Limb (tissue), 2 donors: ENCODE data around the gene MN1.

Experiments
- DNase-seq, 2 donors: peaks; one replicate each; pipeline ENCODE4 v3.0.0-alpha.2; 2016; ENCODE audit errors: extremely low spot score in 2 of 2

Gene MN1

DNA sequence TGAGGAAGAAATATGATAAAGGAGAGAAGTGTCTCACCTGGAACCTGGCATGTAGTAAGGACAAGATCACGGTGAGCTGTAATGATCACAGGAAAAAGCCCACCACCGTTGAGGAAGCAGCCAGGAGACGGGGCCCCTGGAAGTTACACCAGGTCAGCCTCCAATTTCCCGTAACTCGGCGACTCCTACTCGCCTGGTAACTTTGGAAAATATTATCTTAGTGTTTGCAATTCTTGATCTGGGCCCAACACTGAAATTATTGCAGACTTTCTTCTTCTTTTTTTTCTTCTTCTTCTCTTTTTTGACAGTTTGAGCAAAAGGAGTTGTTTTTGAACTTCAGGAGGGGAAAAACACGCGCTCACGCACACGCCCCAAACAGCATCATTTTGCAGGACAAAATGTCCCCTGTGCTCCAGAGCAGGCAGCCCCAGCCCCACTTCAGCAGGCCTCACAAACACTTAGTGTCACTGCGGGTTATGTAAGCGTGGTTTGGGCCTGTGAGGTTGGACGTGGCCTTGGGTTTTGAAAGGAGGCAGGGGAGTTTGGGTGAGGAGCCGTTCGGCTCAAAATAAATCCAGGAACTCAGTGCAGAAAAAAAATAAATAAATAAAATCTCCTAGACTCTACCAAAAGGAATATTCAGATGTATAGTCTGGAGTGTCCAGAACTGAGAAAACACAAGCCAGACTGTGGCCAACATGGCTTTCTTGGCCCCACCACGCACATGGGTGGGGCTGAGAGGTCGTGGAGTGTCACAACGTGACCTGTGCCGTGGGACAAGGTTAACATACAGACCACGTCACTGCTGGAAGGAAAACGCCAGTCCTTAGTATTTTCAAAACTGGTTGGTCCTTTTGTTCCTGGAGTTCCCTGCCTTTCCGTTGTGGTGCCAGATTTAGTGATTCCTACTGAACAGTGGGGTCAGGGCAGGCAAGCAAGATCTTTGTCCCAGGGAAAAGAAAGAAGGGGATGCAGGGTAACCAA, 26.3 kb upstream of the MN1 start:
- no peak for DNase-seq

DNA sequence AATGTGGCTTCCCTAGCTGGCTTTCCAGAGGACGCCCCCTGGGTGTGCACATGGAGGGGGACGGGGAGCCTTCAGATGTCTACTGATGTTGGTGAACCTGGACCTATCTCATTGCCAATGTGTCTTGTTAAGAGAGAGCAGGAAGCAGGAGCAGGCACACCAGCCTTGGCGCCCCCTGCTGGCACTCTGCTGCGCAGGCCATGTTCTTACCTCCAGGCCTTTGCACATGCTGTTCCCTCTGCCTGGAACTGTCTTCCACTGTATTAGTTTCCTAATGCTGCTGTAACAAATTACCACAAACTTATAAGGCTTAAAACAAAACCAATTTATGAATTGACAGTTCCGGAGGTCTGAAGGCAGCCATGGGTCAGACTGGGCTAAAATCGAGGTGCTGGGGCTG, 23.6 kb upstream of the MN1 start:
- no peak for DNase-seq

GRCh38 chr22:27823221-27823620, 21.7 kb upstream of the MN1 start:
- no peak for DNase-seq

DNA sequence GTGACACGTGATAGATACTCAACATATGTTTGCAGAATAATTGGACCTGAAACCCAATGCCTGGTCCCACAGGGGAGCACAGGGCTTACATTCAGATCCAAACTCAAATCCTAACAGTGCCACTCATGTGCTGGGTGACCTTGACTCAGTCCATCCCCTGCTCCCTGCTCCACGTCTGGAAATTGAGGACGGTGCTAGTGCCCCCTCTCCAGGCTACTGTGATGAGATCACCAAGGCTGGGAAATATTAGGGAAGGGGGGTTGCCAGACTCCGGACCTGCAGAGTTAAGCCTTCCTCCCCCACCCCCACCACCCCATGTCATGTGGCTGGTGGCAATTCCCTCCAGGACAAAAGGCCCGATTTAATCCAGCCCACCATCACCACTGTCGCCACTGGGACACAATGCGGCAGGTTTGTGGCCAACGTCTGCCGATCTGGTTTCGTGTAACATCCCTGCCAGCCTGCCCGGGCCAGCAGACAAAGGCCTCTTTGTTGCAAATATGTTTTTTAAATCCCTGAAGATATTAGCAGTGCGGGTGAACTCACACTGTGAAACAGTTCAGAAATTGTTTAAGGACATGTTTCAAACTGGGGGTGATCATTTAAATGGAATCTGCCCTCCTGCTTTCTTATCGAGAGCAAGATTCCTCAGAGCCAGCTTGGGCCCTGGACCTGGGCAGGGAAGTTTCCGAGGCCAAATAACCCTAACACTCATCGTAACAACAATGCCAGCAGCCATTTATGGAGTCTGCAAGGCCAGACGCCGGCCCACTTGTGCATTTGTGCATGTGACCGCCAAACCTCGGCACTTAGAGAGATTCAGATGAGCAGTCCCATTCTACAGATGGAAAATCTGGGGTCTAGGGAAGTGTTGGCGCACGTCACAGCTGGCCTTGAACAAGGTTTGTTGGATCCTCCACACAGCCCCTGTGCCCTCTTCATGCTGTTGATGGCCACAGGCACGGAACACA, 19.6 kb upstream of the MN1 start:
- peak in 1 of 2 donors; percentile 66 for DNase-seq

DNA sequence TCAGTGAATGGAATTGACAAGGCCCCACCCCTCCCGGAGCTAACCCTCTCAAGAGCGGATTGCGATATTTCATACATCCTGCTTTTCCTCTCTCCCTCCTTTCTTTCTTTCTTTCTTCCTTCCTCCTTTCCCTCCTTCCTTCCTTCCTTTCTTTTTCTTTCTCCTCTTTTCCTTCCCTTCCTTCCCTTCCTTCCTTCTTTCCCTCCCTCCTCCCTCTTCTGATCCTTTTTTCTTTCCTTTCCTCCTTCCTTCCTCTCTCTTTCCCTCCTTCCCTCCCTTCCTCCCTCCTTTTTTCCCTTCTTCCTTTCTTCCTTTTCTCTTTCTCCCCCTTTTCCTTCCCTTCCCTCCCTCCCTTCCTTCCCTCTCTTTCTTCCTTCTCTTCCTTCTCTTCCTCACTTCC, 15.0 kb upstream of the MN1 start:
- no peak for DNase-seq

- no peak for DNase-seq
These were observed 14.4 kb upstream of the MN1 start for GRCh38 chr22:27815826-27816530.

- no peak for DNase-seq
These were observed 13.4 kb upstream of the MN1 start for GRCh38 chr22:27814993-27815392.

DNA sequence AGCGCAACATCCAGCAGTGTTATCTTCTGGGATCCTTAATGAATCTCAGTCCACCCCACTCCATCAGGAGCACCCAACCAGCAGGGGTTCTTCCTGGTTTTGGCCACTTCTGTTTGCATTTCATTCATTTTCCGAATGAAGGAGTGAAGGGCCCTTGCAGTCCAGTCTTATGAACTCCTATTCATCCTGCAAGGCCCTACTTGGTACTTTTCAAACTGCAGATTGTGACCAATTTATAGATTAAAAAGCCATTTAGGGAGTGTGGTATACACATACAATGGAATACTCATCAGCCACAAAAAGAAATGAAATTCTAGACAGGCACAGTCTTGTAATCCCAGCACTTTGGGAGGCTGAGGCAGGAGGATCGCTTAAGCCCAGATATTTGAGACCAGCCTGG, 10.2 kb upstream of the MN1 start:
- no peak for DNase-seq

GRCh38 chr22:27810609-27811151, 9.1 kb upstream of the MN1 start:
- DNase-seq = peak; percentile 58 to 77

GRCh38 chr22:27809700-27810608, 8.4 kb upstream of the MN1 start:
- no peak for DNase-seq

GRCh38 chr22:27809226-27809603, 7.7 kb upstream of the MN1 start:
- DNase-seq = peak in 1 of 2 donors; percentile 62

GRCh38 chr22:27808451-27809225, 7.1 kb upstream of the MN1 start:
- no peak for DNase-seq

GRCh38 chr22:27805841-27806240, 4.3 kb upstream of the MN1 start:
- DNase-seq = no peak

DNA sequence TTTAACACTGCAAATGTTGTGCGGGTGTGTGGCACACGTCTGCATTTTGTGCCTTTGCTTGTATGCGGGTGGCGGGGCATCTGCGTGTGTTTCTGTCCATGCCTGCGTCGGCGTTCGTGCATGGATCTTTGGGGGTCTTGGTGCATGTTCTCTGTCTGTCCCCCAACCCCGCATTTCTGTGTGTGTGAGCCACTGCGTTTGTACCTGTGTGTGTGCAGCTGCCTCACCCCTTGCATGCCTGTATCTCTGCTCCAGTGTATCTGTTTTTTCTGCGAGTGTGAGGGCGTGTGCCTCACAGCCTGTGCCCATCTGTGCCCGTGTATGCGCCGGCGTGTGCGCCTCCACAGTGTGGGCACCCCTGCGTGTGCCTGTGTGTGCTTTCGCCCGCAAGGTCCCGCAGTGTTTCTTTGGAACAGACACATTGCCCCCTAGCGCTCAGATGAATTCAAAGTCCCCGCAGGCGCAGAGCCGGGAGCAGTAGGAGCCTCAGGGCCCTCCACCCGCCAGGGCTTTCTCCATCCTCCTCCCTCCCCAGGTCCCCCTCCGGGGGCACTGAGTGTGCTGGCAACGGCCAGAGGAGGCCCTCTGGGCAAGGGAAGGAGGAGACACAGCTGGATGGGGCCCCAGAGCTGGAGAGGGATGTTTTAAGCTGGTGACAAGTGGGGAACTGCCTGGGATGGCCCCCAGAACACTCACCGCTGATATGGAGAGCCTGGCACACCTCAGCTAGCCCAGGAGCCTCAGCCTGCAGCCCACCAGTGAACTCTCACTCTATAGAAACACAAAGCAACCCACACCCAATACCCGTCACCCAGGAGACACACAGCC, 3.1 kb upstream of the MN1 start:
- DNase-seq = peak; percentile 79 to 82

GRCh38 chr22:27803841-27804415, 2.4 kb upstream of the MN1 start:
- no peak for DNase-seq

DNA sequence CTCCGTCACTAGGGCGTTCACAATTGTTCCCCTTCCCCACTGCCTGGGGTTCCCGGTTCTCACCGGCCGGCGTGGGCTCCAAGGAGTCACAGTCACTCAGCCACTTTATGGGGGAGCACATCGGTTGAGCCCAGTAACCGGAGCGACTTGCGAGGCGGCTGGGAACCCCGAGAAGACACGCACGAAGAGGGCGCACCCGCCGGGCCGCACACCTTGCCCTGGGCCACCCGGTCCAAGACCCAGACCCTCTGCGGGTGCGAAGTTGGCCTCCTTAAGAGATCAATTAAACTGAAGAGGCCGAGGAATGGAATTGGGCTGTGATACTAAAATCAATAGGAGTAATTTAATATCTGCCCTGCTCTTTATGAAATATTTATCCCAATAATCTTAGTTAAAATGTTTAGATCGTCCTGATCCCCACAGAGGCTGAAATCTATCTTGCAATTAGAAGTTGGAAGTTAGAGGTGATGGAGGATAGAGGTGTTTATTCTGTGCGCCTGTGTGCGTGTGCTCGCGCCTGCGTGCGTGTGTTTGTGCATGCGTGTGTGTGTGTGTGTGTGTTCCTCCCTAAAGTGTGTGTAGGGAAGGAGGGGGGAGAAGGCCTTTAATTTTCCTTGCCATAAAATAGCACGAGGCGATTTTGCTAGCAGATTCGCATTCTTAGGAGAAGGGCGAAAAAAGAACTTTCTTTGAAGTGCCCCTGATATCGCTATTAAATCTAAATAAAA, 954 bp upstream of the MN1 start:
- peak in 1 of 2 donors; percentile 58 for DNase-seq

GRCh38 chr22:27801202-27801615, 347 bp downstream of the MN1 start:
- DNase-seq = no peak
